Ovary (tissue), 9 donors: Measurements from ENCODE around the gene CNKSR3. TPM values are rescaled to one million over a fixed set of nuclear protein-coding genes. Genes with fewer than 3 reads are reported as not detected.

Source experiments
- DNase-seq, 5 donors: peaks; one replicate each; pipeline ENCODE4 v3.0.0-alpha.2; 2019 to 2020
- H3K27ac ChIP-seq, 2 donors: fragments of 200-600 bp; one replicate each; pipeline versions ENCODE4 v1.5.1 to v1.8.0; 2019 to 2022
- H3K27me3 ChIP-seq: fragments of 200-600 bp; one replicate; pipeline ENCODE4 v1.8.0; 2022
- H3K36me3 ChIP-seq: fragments of 200-600 bp; sonication (generic); one replicate; pipeline ENCODE4 v1.5.1; 2019
- H3K4me1 ChIP-seq: one replicate; pipeline ENCODE4 v1.8.1; 2013; ENCODE audit warnings: mild to moderate bottlenecking, moderate library complexity; ENCODE audit not compliant: insufficient read depth
- H3K4me3 ChIP-seq: fragments of 200-600 bp; sonication (generic); one replicate; pipeline ENCODE4 v1.5.1; 2017
- H3K9me3 ChIP-seq, 2 donors: fragments of 200-600 bp in 1 of 2; sonication (generic) in 1 of 2; one replicate each; pipeline versions ENCODE4 v1.5.1 to v1.8.1; 2013 to 2019; ENCODE audit warnings: mild to moderate bottlenecking in 1 of 2, moderate library complexity in 1 of 2
- EP300 ChIP-seq: sonication (generic); formaldehyde crosslinking; IDR thresholded peaks from one replicate; pipeline ENCODE4 v1.6.1; 2017; ENCODE audit warnings: antibody characterized with exemption
- POLR2A ChIP-seq: fragments of 450-650 bp; IDR thresholded peaks from one replicate; pipeline ENCODE4 v1.6.1; 2017; ENCODE audit warnings: antibody characterized with exemption, mild to moderate bottlenecking, moderate library complexity
- WGBS, 3 donors: extraction: QIAGEN DNeasy Blood & Tissue Kit in 1 of 3; methylation state at CpG; one replicate each; pipeline versions ENCODE4 v1.1.5 to v1.1.7; 2013 to 2017; 5-methylcytosine and 5-hydroxymethylcytosine counted together
- intact Hi-C, 4 donors: fragments of 100-400 bp; cut with DNase I; formaldehyde crosslinking; loops; one replicate each; pipeline versions ENCODE4 v1.11.0 to v1.15.1; 2022 to 2023
- polyA plus RNA-seq, 2 donors: library from polyadenylated mRNA; stranded (reverse); fragments of 200-250 nt in 1 of 2; fragments of 350-450 nt in 1 of 2; fragmentation: Illumina TruSeq in 1 of 2; extraction: RNeasy Lipid Tissue Mini Kit (QIAGEN cat#74804) in 1 of 2; gene quantifications; one replicate each; pipeline ENCODE4 v1.2.3, GENCODE V29; 2013 to 2014
- total RNA-seq, 7 donors: library from RNA; depleted of rRNA in 2 of 7; stranded (reverse); fragments of >200 nt in 2 of 7; fragmentation: NEBNext Ultra II Directional in 3 of 7; extraction: Animal tissue kit (Norgen Biotek cat#: 25700) in 3 of 7; gene quantifications; one replicate each; pipeline versions ENCODE4 v1.1.0 to v1.2.4, GENCODE V29; 2016 to 2023
- TF ChIP-seq, protein P1 (sequence below), 3 donors: fragments of 450-650 bp in 2 of 3; fragments of 200-600 bp in 1 of 3; IDR thresholded peaks; one replicate each; pipeline versions ENCODE4 v1.5.1 to v1.8.0; 2016 to 2022; ENCODE audit warnings: antibody characterized with exemption in 3 of 3, mild to moderate bottlenecking in 1 of 3
- donor health status: DM: no; HTN: no; CAD: no; lungs with moderate emphysema.
- donor health status: DM: no; HTN: no; CAD: no.
- donor health status: Bipolar disorder and iron deficiency.
- donor health status: DM: yes; HTN: yes; CAD: no.
- donor health status: DM: no; HTN: no; CAD: no.
- donor health status: DM: yes; HTN: yes; CAD: no.

The CNKSR3 gene
- total and polyA plus RNA-seq, 9 donors, result 8.6 to 16.7 (median 13.4) TPM

DNA sequence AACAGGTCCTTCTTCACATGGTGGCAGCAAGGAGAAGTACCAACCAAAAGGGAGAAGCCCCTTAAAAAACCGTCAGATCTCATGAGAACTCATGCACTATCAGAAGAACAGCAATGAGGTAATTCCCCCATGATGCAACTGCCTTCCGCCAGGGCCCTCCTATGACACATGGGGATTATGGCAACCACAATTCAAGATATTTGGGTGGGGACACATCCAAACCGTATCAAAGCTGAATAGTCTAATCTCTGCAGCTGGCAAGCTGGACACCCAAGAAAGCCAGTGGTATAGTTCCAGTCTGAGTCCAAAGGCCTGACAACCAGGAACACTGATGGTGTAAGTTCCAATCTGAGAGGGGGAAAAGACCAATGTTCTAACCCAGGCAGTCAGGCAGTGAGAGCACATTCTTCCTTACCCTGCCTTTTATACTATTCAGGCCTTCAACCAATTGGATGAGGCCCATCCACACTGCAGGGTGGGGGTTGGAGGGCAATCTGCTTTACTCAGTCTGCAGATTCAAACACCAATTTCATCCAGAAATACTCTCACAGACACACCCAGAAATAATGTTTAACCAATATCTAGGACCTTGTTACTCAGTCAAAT is 17.9 kb upstream of the CNKSR3 start:
- Histone ChIP-seq H3K27me3 (no peaks in the 10 kb centered on the region), H3K4me3 (no peak overlapping the region), H3K4me1 (no peaks in the 10 kb centered on the region), H3K27ac (no peak overlapping the region), H3K9me3 (no peaks in the 10 kb centered on the region), H3K36me3 (no peaks in the 10 kb centered on the region)
- 81 to 92% (median 87%) methylated on average over 3 of the region's 3 CpGs for WGBS, 3 donors
- DNase-seq, result no peak
- TF ChIP-seq, protein P1, sequence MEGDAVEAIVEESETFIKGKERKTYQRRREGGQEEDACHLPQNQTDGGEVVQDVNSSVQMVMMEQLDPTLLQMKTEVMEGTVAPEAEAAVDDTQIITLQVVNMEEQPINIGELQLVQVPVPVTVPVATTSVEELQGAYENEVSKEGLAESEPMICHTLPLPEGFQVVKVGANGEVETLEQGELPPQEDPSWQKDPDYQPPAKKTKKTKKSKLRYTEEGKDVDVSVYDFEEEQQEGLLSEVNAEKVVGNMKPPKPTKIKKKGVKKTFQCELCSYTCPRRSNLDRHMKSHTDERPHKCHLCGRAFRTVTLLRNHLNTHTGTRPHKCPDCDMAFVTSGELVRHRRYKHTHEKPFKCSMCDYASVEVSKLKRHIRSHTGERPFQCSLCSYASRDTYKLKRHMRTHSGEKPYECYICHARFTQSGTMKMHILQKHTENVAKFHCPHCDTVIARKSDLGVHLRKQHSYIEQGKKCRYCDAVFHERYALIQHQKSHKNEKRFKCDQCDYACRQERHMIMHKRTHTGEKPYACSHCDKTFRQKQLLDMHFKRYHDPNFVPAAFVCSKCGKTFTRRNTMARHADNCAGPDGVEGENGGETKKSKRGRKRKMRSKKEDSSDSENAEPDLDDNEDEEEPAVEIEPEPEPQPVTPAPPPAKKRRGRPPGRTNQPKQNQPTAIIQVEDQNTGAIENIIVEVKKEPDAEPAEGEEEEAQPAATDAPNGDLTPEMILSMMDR (IDR thresholded peaks at IDR 0.05), result no peak
- TF ChIP-seq POLR2A, result no peak
- TF ChIP-seq EP300, result no peak
- intact Hi-C loops, result no loop called here

DNA sequence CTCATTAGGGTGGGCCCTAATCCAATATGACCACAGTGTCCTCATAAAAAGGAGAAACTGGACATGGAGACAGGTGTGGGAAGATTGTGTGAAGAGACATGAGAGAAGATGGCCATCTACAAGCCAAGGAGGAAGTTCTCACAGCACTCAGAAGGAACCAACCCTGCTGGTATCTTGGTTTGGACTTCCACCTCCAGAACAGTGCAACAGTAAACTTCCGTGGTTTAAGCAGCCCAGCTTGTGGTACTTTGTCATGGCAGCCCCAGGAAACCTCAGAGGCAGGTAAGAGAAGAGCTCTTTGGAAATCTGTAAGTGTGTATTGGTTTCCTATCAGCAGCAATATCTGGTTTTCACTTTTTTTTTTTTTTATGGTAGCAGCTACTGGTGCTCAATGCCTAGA is 16.5 kb upstream of the CNKSR3 start:
- Histone ChIP-seq H3K27me3 (no peaks in the 10 kb centered on the region), H3K4me1 (no peaks in the 10 kb centered on the region), H3K9me3 (no peaks in the 10 kb centered on the region), H3K36me3 (no peaks in the 10 kb centered on the region), H3K27ac (no peak overlapping the region), H3K4me3 (no peak overlapping the region)
- WGBS, 3 donors, result 93 to 95% (median 94%) methylated on average over 1 of the region's 1 CpG
- no peak for TF ChIP-seq EP300
- TF ChIP-seq POLR2A, result no peak
- TF ChIP-seq, protein P1 (IDR thresholded peaks at IDR 0.05), result no peak
- intact Hi-C loops, result no loop called here
- no peak for DNase-seq

DNA sequence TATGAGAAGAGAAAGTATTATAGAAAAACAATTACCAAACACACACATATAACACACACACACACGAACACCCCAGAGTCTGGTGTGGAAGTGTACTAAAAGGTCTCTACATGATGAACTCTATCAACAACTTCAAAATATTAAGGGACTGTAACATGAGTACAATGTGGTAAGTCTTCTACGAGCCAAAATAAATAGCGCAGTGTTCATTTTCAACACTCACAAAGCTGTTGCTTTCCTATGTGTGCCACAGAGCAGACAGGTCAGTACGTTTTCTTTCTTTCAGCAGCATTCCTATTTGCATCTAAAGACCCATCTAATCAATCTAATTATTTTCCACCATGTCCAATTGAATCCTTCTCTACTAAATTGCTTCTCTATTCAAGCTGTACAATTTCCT is 12.1 kb upstream of the CNKSR3 start:
- Histone ChIP-seq H3K4me3 (no peak overlapping the region), H3K36me3 (no peaks in the 10 kb centered on the region), H3K4me1 (no peaks in the 10 kb centered on the region), H3K27me3 (no peaks in the 10 kb centered on the region), H3K27ac (no peak overlapping the region), H3K9me3 (no peaks in the 10 kb centered on the region)
- TF ChIP-seq EP300, result no peak
- TF ChIP-seq, protein P1 (IDR thresholded peaks at IDR 0.05), result no peak
- WGBS, 3 donors, result 88 to 93% (median 92%) methylated on average over 4 of the region's 4 CpGs
- intact Hi-C loops, result no loop called here
- DNase-seq, result no peak

DNA sequence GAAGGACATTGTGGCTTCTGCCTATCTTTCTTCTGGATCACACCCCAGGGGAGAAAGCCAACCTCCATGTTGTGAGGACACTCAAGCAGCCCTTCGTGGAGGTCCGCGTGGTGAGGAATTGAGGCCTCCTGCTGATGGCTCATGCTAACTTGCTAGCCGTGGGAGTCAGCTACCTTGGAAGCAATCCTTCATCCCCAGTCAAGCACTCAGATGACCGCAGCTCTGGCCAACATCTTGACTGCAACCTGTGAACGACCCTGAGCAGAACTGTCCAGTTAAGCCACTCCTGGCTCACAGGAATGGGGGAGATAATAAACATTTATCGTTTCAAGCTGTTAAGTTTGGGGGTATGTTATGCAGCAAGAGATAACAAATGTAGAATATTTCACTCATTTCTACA is 10.9 kb upstream of the CNKSR3 start:
- no peak overlapping the region for H3K4me3 ChIP-seq
- TF ChIP-seq POLR2A, result no peak
- TF ChIP-seq, protein P1 (IDR thresholded peaks at IDR 0.05), result no peak
- whole genome bisulfite sequencing, 3 donors, result 86 to 87% (median 87%) methylated on average over 7 of the region's 7 CpGs
- intact Hi-C loops, result no loop called here
- H3K9me3 ChIP-seq, result no peaks in the 10 kb centered on the region
- H3K27ac ChIP-seq, result no peak overlapping the region
- no peak for DNase-seq
- no peaks in the 10 kb centered on the region for H3K27me3 ChIP-seq
- H3K4me1 ChIP-seq, result peaks cover under 1% of the 10 kb centered on the region
- H3K36me3 ChIP-seq, result no peaks in the 10 kb centered on the region
